Body of pancreas (tissue), 4 donors: Measurements from ENCODE around the gene FAHD2A.

ENCODE experiments used
- POLR2A ChIP-seq, 3 donors: fragments of 450-650 bp; IDR thresholded peaks; one replicate each; pipeline ENCODE4 v1.6.1; 2016; ENCODE audit warnings: antibody characterized with exemption in 3 of 3, mild to moderate bottlenecking in 2 of 3
- TF ChIP-seq, protein P1 (sequence below), 7 experiments: fragments of 450-650 bp in 4 of 7; fragments of 200-600 bp in 3 of 7; sonication (generic) in 3 of 7; IDR thresholded peaks; one replicate each; pipeline ENCODE4 v1.5.1; 2016 to 2019; ENCODE audit warnings: antibody characterized with exemption in 7 of 7

DNA sequence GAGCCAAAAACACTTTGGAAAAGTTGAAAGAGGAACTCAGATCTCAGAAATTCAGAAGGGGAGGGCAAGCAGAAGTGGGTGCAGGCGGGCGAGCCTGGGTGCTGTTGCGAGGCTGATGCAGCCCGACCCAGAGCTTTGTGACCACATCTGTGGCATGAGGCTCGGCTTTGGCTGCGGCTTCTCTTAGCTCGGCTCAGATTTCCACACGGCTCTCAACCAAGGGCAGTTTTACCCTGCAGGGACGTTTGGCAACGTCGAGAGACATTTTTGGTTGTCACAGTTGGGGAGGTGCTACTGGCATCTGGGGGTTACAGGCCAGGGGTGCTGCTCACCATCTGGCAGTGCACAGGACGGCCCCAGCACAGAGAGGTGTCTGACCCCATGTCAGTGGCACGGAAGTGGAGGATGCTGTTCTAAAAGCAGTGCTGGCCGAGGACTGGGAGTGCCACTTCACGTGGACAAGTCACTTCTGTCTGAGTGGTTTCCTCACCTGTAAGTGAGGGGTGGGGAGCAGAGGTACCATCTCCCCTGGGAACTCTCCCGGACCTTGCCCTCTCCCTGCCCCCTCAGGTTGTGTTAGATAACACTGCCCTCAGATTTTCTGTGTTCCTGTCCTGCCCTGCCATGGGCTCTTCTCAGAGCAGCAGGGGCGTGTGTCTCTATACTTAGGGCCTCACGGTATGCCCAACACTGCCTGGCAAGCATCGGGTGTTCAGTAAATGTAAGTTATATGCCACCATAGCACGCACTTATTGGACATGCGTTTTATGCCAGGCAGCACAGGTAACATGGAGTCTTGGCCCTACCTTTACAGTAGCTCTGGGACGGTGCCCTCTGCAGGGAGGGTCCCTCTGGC lies 48.7 kb upstream of the FAHD2A start:
- TF ChIP-seq, protein P1, sequence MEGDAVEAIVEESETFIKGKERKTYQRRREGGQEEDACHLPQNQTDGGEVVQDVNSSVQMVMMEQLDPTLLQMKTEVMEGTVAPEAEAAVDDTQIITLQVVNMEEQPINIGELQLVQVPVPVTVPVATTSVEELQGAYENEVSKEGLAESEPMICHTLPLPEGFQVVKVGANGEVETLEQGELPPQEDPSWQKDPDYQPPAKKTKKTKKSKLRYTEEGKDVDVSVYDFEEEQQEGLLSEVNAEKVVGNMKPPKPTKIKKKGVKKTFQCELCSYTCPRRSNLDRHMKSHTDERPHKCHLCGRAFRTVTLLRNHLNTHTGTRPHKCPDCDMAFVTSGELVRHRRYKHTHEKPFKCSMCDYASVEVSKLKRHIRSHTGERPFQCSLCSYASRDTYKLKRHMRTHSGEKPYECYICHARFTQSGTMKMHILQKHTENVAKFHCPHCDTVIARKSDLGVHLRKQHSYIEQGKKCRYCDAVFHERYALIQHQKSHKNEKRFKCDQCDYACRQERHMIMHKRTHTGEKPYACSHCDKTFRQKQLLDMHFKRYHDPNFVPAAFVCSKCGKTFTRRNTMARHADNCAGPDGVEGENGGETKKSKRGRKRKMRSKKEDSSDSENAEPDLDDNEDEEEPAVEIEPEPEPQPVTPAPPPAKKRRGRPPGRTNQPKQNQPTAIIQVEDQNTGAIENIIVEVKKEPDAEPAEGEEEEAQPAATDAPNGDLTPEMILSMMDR (IDR thresholded peaks at IDR 0.05), result no peak
- TF ChIP-seq POLR2A (IDR thresholded peaks at IDR 0.05), result no peak
